Stimulated activated memory B cell treated with anti-CD40 and anti-IgM and Interleukin-4, amounts not matched to agents 10 μg/mL and 1 μg/mL and 100 μg/mL, for 72 hours (primary cell): Measurements from ENCODE around the gene COL26A1.
"Not testable (repeated sequence)": the region's sequence is repeated elsewhere in the genome, so short reads cannot be mapped to it uniquely, and the experiment has no call there.

Source experiments
- ATAC-seq: fragments of 150-1000 bp; cut with Tn5 transposase; 2 replicates; pipeline ENCODE4 v1.10.0; 2021
- H3K27ac Mint-ChIP-seq: one replicate; pipeline ENCODE4 v1.8.0; 2022; ENCODE audit warnings: mild to moderate bottlenecking, mixed read lengths
- H3K27me3 Mint-ChIP-seq: one replicate; pipeline ENCODE4 v1.8.0; 2022; ENCODE audit warnings: mixed read lengths
- H3K36me3 Mint-ChIP-seq: one replicate; pipeline ENCODE4 v1.8.0; 2022; ENCODE audit warnings: mixed read lengths
- H3K4me1 Mint-ChIP-seq: one replicate; pipeline ENCODE4 v1.8.0; 2022; ENCODE audit warnings: mixed read lengths
- H3K4me3 Mint-ChIP-seq: one replicate; pipeline ENCODE4 v1.8.0; 2022; ENCODE audit warnings: mild to moderate bottlenecking, moderate library complexity, mixed read lengths
- H3K9me3 Mint-ChIP-seq: one replicate; pipeline ENCODE4 v1.8.0; 2022; ENCODE audit warnings: mixed read lengths

The COL26A1 gene

GRCh38 chr7:101558742-101559325, 196.2 kb downstream of the COL26A1 start:
- Mint-ChIP-seq H3K36me3 (no peaks in the 10 kb centered on the region), H3K4me3 (no peak overlapping the region)

GRCh38 chr7:101559586-101559985, 196.9 kb downstream of the COL26A1 start:
- Mint-ChIP-seq H3K36me3 (no peaks in the 10 kb centered on the region), H3K4me1 (no peaks in the 10 kb centered on the region), H3K27me3 (peaks cover 55% of the 10 kb centered on the region), H3K9me3 (peaks cover 8% of the 10 kb centered on the region), H3K27ac (no peak overlapping the region), H3K4me3 (no peak overlapping the region)
- ATAC-seq, result no peak

More at GRCh38 chr7:101558742-101559325, 196.2 kb downstream of the COL26A1 start:
- Mint-ChIP-seq H3K4me1 (no peaks in the 10 kb centered on the region), H3K27ac (no peak overlapping the region), H3K9me3 (peaks cover 8% of the 10 kb centered on the region), H3K27me3 (peaks cover 50% of the 10 kb centered on the region)
- no peak for ATAC-seq

GRCh38 chr7:101560021-101560420, 197.3 kb downstream of the COL26A1 start:
- not testable (repeated sequence) for H3K27ac Mint-ChIP-seq, H3K4me3 Mint-ChIP-seq, ATAC-seq, H3K36me3 Mint-ChIP-seq, H3K4me1 Mint-ChIP-seq
- H3K27me3 Mint-ChIP-seq, result peaks cover 58% of the 10 kb centered on the region
- H3K9me3 Mint-ChIP-seq, result peaks cover 10% of the 10 kb centered on the region

- Mint-ChIP-seq H3K9me3 (peaks cover 10% of the 10 kb centered on the region), H3K27me3 (peaks cover 56% of the 10 kb centered on the region), H3K4me1 (no peaks in the 10 kb centered on the region), H3K36me3 (no peaks in the 10 kb centered on the region), H3K4me3 (no peak overlapping the region), H3K27ac (no peak overlapping the region)
- no peak for ATAC-seq
Measured at GRCh38 chr7:101560856-101561255, 198.2 kb downstream of the COL26A1 start.

- not testable (repeated sequence) for ATAC-seq, H3K9me3 Mint-ChIP-seq, H3K36me3 Mint-ChIP-seq, H3K4me3 Mint-ChIP-seq, H3K4me1 Mint-ChIP-seq, H3K27ac Mint-ChIP-seq
- H3K27me3 Mint-ChIP-seq, result peaks cover 55% of the 10 kb centered on the region
Measured at GRCh38 chr7:101561293-101561692, 198.6 kb downstream of the COL26A1 start.

- Mint-ChIP-seq H3K36me3 (no peaks in the 10 kb centered on the region), H3K27me3 (peaks cover 44% of the 10 kb centered on the region), H3K4me3 (no peak overlapping the region), H3K27ac (no peak overlapping the region), H3K4me1 (no peaks in the 10 kb centered on the region), H3K9me3 (peaks cover 4% of the 10 kb centered on the region)
- no peak for ATAC-seq
Measured at GRCh38 chr7:101562531-101563197, 200.0 kb downstream of the COL26A1 start.

- ATAC-seq, result no peak
- H3K4me1 Mint-ChIP-seq, result no peaks in the 10 kb centered on the region
- H3K4me3 Mint-ChIP-seq, result no peak overlapping the region
- peaks cover 6% of the 10 kb centered on the region for H3K9me3 Mint-ChIP-seq
- H3K27ac Mint-ChIP-seq, result no peak overlapping the region
- H3K36me3 Mint-ChIP-seq, result no peaks in the 10 kb centered on the region
- H3K27me3 Mint-ChIP-seq, result peaks cover 49% of the 10 kb centered on the region
Measured at GRCh38 chr7:101563198-101563901, 200.7 kb downstream of the COL26A1 start.

GRCh38 chr7:101563943-101564777, 201.5 kb downstream of the COL26A1 start:
- no peak overlapping the region for H3K27ac Mint-ChIP-seq
- H3K27me3 Mint-ChIP-seq, result peaks cover 57% of the 10 kb centered on the region
- H3K4me1 Mint-ChIP-seq, result no peaks in the 10 kb centered on the region
- H3K36me3 Mint-ChIP-seq, result no peaks in the 10 kb centered on the region
- ATAC-seq, result peak; percentile 17
- peaks cover 12% of the 10 kb centered on the region for H3K9me3 Mint-ChIP-seq
- no peak overlapping the region for H3K4me3 Mint-ChIP-seq

GRCh38 chr7:101564778-101565211, 202.1 kb downstream of the COL26A1 start:
- no peak overlapping the region for H3K27ac Mint-ChIP-seq
- H3K4me1 Mint-ChIP-seq, result no peaks in the 10 kb centered on the region
- H3K4me3 Mint-ChIP-seq, result no peak overlapping the region
- no peak for ATAC-seq
- peaks cover 63% of the 10 kb centered on the region for H3K27me3 Mint-ChIP-seq
- no peaks in the 10 kb centered on the region for H3K36me3 Mint-ChIP-seq
- H3K9me3 Mint-ChIP-seq, result peaks cover 12% of the 10 kb centered on the region

- Mint-ChIP-seq H3K27me3 (peaks cover 59% of the 10 kb centered on the region), H3K36me3 (no peaks in the 10 kb centered on the region), H3K4me1 (no peaks in the 10 kb centered on the region), H3K27ac (no peak overlapping the region), H3K4me3 (no peak overlapping the region), H3K9me3 (peaks cover 10% of the 10 kb centered on the region)
- no peak for ATAC-seq
Measured at GRCh38 chr7:101565601-101566209, 203.0 kb downstream of the COL26A1 start.

- Mint-ChIP-seq H3K27me3 (peaks cover 55% of the 10 kb centered on the region), H3K9me3 (peaks cover 13% of the 10 kb centered on the region), H3K4me3 (no peak overlapping the region), H3K27ac (no peak overlapping the region), H3K36me3 (no peaks in the 10 kb centered on the region), H3K4me1 (no peaks in the 10 kb centered on the region)
- ATAC-seq, result no peak
Measured at GRCh38 chr7:101567230-101567629, 204.6 kb downstream of the COL26A1 start.

GRCh38 chr7:101572156-101572555, 209.5 kb downstream of the COL26A1 start:
- Mint-ChIP-seq H3K4me3 (no peak overlapping the region), H3K4me1 (peaks cover 9% of the 10 kb centered on the region)

GRCh38 chr7:101575168-101575567, 212.5 kb downstream of the COL26A1 start:
- Mint-ChIP-seq H3K9me3 (peaks cover 5% of the 10 kb centered on the region), H3K36me3 (no peaks in the 10 kb centered on the region), H3K27me3 (peaks cover 4% of the 10 kb centered on the region), H3K4me3 (no peak overlapping the region), H3K4me1 (peaks cover 9% of the 10 kb centered on the region), H3K27ac (no peak overlapping the region)
- no peak for ATAC-seq

More at GRCh38 chr7:101572156-101572555, 209.5 kb downstream of the COL26A1 start:
- Mint-ChIP-seq H3K36me3 (no peaks in the 10 kb centered on the region), H3K27ac (no peak overlapping the region), H3K9me3 (peaks cover 13% of the 10 kb centered on the region), H3K27me3 (peaks cover 21% of the 10 kb centered on the region)
- no peak for ATAC-seq

- H3K4me3 Mint-ChIP-seq, result no peak overlapping the region
- peaks cover 5% of the 10 kb centered on the region for H3K9me3 Mint-ChIP-seq
- H3K27me3 Mint-ChIP-seq, result peaks cover 10% of the 10 kb centered on the region
- no peak for ATAC-seq
- no peaks in the 10 kb centered on the region for H3K36me3 Mint-ChIP-seq
- no peak overlapping the region for H3K27ac Mint-ChIP-seq
- H3K4me1 Mint-ChIP-seq, result peaks cover 9% of the 10 kb centered on the region
Measured at GRCh38 chr7:101575721-101576120, 213.0 kb downstream of the COL26A1 start.

- ATAC-seq, result no peak
- peaks cover 9% of the 10 kb centered on the region for H3K4me1 Mint-ChIP-seq
- H3K9me3 Mint-ChIP-seq, result peaks cover 2% of the 10 kb centered on the region
- no peak overlapping the region for H3K4me3 Mint-ChIP-seq
- peaks cover 22% of the 10 kb centered on the region for H3K27me3 Mint-ChIP-seq
- no peaks in the 10 kb centered on the region for H3K36me3 Mint-ChIP-seq
- H3K27ac Mint-ChIP-seq, result no peak overlapping the region
Measured at GRCh38 chr7:101576998-101577397, 214.3 kb downstream of the COL26A1 start.
